Measurements from ENCODE around the gene CPS1. TPM values are rescaled to one million over a fixed set of nuclear protein-coding genes. Genes with fewer than 3 reads are reported as not detected.

Gene CPS1
- total RNA-seq, 1 donor from 2014 or later, result 3.0 TPM

DNA sequence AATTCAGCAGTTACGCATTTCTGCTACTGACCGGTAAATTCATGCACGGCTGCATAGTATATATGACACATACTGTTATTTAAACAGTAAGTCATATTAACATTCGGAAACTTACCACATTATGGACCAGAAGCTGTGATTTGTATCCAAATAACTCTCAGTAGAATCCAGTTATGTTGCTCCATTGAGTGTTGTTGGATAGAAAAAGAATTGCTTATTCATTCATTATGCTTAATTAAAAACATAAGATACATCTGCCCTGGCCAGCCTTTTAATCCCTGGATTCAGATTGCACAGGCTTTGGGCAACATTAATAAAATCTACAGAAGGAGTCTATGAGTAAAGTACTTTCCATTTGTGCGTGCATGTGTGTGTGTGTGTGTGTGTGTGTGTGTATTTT lies 111.3 kb downstream of the CPS1 start:
- H3K27me3 ChIP-seq (ENCODE audit: low read depth), result no peaks in the 10 kb centered on the region
- ATAC-seq (no peak), DNase-seq (no peak)
- no peaks in the 10 kb centered on the region for H3K4me1 ChIP-seq
- no peak overlapping the region for H3K27ac ChIP-seq
- H3K9me3 ChIP-seq, result no peaks in the 10 kb centered on the region
- no peak overlapping the region for H3K4me3 ChIP-seq
- intact Hi-C loops (cut with DNase I), result no loop called here
- TF ChIP-seq, protein P1, sequence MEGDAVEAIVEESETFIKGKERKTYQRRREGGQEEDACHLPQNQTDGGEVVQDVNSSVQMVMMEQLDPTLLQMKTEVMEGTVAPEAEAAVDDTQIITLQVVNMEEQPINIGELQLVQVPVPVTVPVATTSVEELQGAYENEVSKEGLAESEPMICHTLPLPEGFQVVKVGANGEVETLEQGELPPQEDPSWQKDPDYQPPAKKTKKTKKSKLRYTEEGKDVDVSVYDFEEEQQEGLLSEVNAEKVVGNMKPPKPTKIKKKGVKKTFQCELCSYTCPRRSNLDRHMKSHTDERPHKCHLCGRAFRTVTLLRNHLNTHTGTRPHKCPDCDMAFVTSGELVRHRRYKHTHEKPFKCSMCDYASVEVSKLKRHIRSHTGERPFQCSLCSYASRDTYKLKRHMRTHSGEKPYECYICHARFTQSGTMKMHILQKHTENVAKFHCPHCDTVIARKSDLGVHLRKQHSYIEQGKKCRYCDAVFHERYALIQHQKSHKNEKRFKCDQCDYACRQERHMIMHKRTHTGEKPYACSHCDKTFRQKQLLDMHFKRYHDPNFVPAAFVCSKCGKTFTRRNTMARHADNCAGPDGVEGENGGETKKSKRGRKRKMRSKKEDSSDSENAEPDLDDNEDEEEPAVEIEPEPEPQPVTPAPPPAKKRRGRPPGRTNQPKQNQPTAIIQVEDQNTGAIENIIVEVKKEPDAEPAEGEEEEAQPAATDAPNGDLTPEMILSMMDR (IDR thresholded peaks at IDR 0.05), result no peak
- H3K36me3 ChIP-seq, result no peaks in the 10 kb centered on the region

DNA sequence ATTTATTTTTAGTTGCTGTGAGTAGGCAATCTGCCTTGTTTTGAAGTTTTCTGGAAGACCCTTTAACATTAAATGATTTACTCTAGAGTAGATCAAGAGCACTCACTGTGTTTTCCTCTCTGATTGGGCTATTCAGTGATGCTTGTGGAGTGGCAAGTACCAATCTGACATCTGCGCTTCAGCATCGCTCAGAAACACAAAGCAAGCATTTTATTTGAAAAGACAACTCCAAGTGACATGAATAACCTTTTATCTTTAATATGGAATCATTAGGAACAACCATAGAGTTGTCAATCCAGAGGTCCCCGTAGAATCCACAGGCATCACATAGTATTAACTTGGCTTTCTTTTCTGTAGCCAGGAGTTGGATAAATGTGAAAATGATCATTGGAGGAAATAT lies 114.7 kb downstream of the CPS1 start:
- H3K4me1 ChIP-seq, result no peaks in the 10 kb centered on the region
- intact Hi-C loops (cut with DNase I), result no loop called here
- TF ChIP-seq, protein P1 (IDR thresholded peaks at IDR 0.05), result no peak
- H3K27me3 ChIP-seq (ENCODE audit: low read depth), result no peaks in the 10 kb centered on the region
- no peaks in the 10 kb centered on the region for H3K9me3 ChIP-seq
- ATAC-seq (no peak), DNase-seq (no peak)
- no peak overlapping the region for H3K27ac ChIP-seq
- H3K4me3 ChIP-seq, result no peak overlapping the region
- no peaks in the 10 kb centered on the region for H3K36me3 ChIP-seq

DNA sequence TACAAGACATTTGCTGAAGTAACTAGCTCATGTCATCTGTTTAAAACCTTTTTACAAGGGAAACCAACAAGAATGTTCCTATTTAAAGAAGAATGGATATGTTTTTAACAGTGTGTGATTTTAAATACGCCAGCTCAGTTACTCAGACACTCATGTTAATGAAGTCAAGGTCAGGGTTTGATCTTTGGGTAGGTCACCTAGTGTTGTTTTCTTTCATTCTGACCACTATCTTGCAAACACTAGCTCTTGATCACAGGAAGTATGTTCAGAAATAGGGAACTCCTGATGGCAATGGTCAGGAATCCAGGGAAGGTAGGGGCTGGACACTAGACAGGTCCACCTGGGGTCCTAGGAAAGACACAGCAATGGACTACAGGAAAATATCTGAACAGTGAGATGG lies 116.7 kb downstream of the CPS1 start:
- H3K9me3 ChIP-seq, result no peaks in the 10 kb centered on the region
- ATAC-seq (no peak), DNase-seq (no peak)
- H3K4me3 ChIP-seq, result no peak overlapping the region
- no peaks in the 10 kb centered on the region for H3K4me1 ChIP-seq
- no peak overlapping the region for H3K27ac ChIP-seq
- H3K36me3 ChIP-seq, result no peaks in the 10 kb centered on the region
- TF ChIP-seq, protein P1 (IDR thresholded peaks at IDR 0.05), result no peak
- intact Hi-C loops (cut with DNase I), result no loop called here
- no peaks in the 10 kb centered on the region for H3K27me3 ChIP-seq (ENCODE audit: low read depth)

- intact Hi-C loops (cut with DNase I), result no loop called here
- Histone ChIP-seq H3K27me3 (ENCODE audit: low read depth) (no peaks in the 10 kb centered on the region), H3K9me3 (no peaks in the 10 kb centered on the region), H3K27ac (no peak overlapping the region), H3K4me3 (no peak overlapping the region), H3K36me3 (no peaks in the 10 kb centered on the region), H3K4me1 (no peaks in the 10 kb centered on the region)
- TF ChIP-seq, protein P1 (IDR thresholded peaks at IDR 0.05), result no peak
- no peak for DNase-seq
- ATAC-seq, result no peak
Observed at GRCh38 chr2:210676067-210676466, 119.7 kb downstream of the CPS1 start.

GRCh38 chr2:210681491-210681890 lies 125.1 kb downstream of the CPS1 start:
- DNase-seq (no peak), ATAC-seq (no peak)
- Histone ChIP-seq H3K9me3 (no peaks in the 10 kb centered on the region), H3K27me3 (ENCODE audit: low read depth) (no peaks in the 10 kb centered on the region), H3K36me3 (no peaks in the 10 kb centered on the region), H3K4me1 (no peaks in the 10 kb centered on the region), H3K27ac (no peak overlapping the region), H3K4me3 (no peak overlapping the region)
- intact Hi-C loops (cut with DNase I), result no loop called here
- TF ChIP-seq, protein P1 (IDR thresholded peaks at IDR 0.05), result no peak

GRCh38 chr2:210686401-210686800 lies 130.0 kb downstream of the CPS1 start:
- ATAC-seq, result no peak
- Histone ChIP-seq H3K4me3 (no peak overlapping the region), H3K4me1 (no peaks in the 10 kb centered on the region), H3K27me3 (ENCODE audit: low read depth) (no peaks in the 10 kb centered on the region), H3K36me3 (no peaks in the 10 kb centered on the region), H3K9me3 (no peaks in the 10 kb centered on the region), H3K27ac (no peak overlapping the region)
- intact Hi-C loops (cut with DNase I), result no loop called here
- DNase-seq, result no peak
- TF ChIP-seq, protein P1 (IDR thresholded peaks at IDR 0.05), result no peak
